Upper lobe of left lung (tissue), 4 donors: ENCODE data around the gene ARHGAP24.

Experiments
- POLR2AphosphoS5 ChIP-seq, 2 donors: sonication (generic); formaldehyde crosslinking; IDR thresholded peaks; one replicate each; pipeline ENCODE4 v1.5.1; 2017; ENCODE audit warnings: antibody characterized with exemption in 2 of 2
- TF ChIP-seq, protein P1 (sequence below), 6 experiments: fragments of 450-650 bp in 4 of 6; fragments of 200-600 bp in 2 of 6; sonication (generic) in 2 of 6; IDR thresholded peaks; one replicate each; pipeline ENCODE4 v1.5.1; 2016 to 2019; ENCODE audit warnings: antibody characterized with exemption in 6 of 6

DNA sequence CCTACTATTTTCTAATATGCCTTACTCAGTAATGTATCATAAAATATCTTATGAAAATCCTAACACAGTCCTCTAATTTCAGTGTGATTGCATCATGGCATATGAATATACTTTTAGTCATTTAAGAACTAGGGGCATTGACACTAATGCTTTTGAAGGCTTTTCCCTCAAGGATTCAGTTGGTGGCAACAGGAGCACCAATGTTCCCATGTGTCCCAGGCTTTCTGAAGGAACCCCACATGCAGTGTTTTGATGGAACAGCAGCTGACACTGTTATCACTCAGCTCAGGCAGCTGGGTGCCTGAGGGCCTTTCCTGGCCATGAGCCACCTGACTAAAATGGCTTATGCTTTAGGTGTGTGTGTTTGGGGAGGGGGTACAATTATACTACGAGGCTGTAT, 348.3 kb downstream of the ARHGAP24 start:
- TF ChIP-seq, protein P1, sequence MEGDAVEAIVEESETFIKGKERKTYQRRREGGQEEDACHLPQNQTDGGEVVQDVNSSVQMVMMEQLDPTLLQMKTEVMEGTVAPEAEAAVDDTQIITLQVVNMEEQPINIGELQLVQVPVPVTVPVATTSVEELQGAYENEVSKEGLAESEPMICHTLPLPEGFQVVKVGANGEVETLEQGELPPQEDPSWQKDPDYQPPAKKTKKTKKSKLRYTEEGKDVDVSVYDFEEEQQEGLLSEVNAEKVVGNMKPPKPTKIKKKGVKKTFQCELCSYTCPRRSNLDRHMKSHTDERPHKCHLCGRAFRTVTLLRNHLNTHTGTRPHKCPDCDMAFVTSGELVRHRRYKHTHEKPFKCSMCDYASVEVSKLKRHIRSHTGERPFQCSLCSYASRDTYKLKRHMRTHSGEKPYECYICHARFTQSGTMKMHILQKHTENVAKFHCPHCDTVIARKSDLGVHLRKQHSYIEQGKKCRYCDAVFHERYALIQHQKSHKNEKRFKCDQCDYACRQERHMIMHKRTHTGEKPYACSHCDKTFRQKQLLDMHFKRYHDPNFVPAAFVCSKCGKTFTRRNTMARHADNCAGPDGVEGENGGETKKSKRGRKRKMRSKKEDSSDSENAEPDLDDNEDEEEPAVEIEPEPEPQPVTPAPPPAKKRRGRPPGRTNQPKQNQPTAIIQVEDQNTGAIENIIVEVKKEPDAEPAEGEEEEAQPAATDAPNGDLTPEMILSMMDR (IDR thresholded peaks at IDR 0.05): no peak
- no peak for TF ChIP-seq POLR2AphosphoS5 (IDR thresholded peaks at IDR 0.05)
